ENCODE results near the gene F10. TPM values are rescaled to one million over a fixed set of nuclear protein-coding genes. Genes with fewer than 3 reads are reported as not detected.
A peak's percentile ranks its signal among the peaks of the same experiment; 100 is the strongest.

F10 gene
- total and polyA plus RNA-seq, 2 of the 13 experiments (the other 11 are each of a cell fraction or from before 2014, with no cell fraction given), result 58.4 to 237 TPM

DNA sequence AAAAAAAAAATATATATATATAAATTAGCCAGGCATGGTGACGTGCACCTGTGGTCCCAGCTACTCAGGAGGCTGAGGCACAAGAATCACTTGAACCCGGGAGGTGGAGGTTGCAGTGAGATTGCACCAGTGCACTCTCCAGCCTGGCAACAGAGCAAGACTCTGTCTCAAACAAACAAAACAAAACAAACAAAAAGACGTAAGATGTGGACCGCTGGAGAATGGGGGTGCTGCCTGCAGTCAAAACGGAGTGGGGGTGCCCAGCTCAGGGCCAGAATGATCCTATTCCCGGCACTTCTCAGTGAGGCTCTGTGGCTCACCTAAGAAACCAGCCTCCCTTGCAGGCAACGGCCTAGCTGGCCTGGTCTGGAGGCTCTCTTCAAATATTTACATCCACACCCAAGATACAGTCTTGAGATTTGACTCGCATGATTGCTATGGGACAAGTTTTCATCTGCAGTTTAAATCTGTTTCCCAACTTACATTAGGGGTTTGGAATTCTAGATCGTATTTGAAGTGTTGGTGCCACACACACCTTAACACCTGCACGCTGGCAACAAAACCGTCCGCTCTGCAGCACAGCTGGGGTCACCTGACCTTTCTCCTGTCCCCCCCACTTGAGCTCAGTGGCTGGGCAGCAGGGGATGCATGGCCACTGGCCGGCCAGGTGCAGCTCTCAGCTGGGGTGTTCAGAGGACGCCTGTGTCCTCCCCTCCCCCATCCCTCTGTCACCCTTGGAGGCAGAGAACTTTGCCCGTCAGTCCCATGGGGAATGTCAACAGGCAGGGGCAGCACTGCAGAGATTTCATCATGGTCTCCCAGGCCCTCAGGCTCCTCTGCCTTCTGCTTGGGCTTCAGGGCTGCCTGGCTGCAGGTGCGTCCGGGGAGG lies 17.3 kb upstream of the F10 start, which contains the start of gene F7 (continued):
- peak; percentile 55; the same call in 1 of the 2 replicates for TF ChIP-seq ZNF710 (CRISPR knock-in tag; IDR thresholded peaks at IDR 0.05; ENCODE audit: borderline replicate concordance)
- TF ChIP-seq MAZ (IDR thresholded peaks at IDR 0.05; ENCODE audit: borderline replicate concordance, low read depth, low read length), result 0 out of 2 replicates have a peak, but pooled peaks have one; percentile 40
- peak; percentile 73; the same call in 1 of the 2 replicates for TF ChIP-seq MAZ (CRISPR knock-in tag; IDR thresholded peaks at IDR 0.05; ENCODE audit: low read depth)
- peak; percentile 98 for TF ChIP-seq TFAP4 (IDR thresholded peaks at IDR 0.05; ENCODE audit: borderline replicate concordance, low read depth)
- peak; percentile 54; the same call in 1 of the 2 replicates for TF ChIP-seq ZNF589 (CRISPR knock-in tag; conservative IDR thresholded peaks at IDR 0.05)
- TF ChIP-seq TERF1 (CRISPR knock-in tag; IDR thresholded peaks at IDR 0.05), result no peak
- no peak for TF ChIP-seq GLI4 (CRISPR knock-in tag; IDR thresholded peaks at IDR 0.05; ENCODE audit: borderline replicate concordance)
- TF ChIP-seq ZNF567 (CRISPR knock-in tag; IDR thresholded peaks at IDR 0.05; ENCODE audit: borderline replicate concordance), result no peak
- peak; percentile 92 for TF ChIP-seq SPEN (CRISPR knock-in tag; IDR thresholded peaks at IDR 0.05; ENCODE audit: low read depth)
- TF ChIP-seq UBTF (CRISPR knock-in tag; IDR thresholded peaks at IDR 0.05), result peak; percentile 75
- no peak for TF ChIP-seq HOXA7 (CRISPR knock-in tag; IDR thresholded peaks at IDR 0.05)
- 0 out of 2 replicates have a peak, but pooled peaks have one; percentile 45 for TF ChIP-seq AHDC1 (CRISPR knock-in tag; IDR thresholded peaks at IDR 0.05; ENCODE audit: borderline replicate concordance)
- peak; percentile 81 for TF ChIP-seq MYC (CRISPR knock-in tag; IDR thresholded peaks at IDR 0.05; ENCODE audit: borderline replicate concordance)
- peak; percentile 79; the same call in 1 of the 2 replicates for TF ChIP-seq ZBTB7B (CRISPR knock-in tag; IDR thresholded peaks at IDR 0.05)
